HG03175 (cell line): ENCODE data around the gene SCN1B.
"Not testable (repeated sequence)": the region's sequence is repeated elsewhere in the genome, so short reads cannot be mapped to it uniquely, and the experiment has no call there.

Source experiments
- ATAC-seq: cut with Tn5 transposase; IDR thresholded peaks from one replicate; pipeline ENCODE4 v1.9.1; 2021; ENCODE audit warnings: mild to moderate bottlenecking, moderate library complexity; ENCODE audit not compliant: unreplicated experiment

The SCN1B gene

DNA sequence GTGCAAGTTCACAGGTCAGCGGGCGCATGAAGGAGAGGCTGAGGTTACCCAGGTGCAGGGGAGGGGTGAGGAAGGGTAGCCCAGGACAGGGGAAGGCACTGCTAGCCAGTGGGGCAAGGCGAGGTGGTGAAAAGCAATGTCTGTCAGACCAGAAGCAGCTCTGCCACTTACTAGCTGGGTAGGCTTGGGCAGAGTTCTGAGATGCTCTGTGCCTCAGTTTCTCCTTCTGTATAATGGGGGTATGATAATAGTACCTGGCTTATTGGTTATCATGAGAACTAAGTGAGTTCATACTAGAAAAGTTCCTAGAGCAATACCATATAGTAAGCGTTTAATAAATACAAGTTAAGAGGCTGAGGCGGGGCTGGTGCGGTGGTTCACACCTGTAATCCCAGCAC lies 14.3 kb upstream of the SCN1B start:
- no peak for ATAC-seq

DNA sequence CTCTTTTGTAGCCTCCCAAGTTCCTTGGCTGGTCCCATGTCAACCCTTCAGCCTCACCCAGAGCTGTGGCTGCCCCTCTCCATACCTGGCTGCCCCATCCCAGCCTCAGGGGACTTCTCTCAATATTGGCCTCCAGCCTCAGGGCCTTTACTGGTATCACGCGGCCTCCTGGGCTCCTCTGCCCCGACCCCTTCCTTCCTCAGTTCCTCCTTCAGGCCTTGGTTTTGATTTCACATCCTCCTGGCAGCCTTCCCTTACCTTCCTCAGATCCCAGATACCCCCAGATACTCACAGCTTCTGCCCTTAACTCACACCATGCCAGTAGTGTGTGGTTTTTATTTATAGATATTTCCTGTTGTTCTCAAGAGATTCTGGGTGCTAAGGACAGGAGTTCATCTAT lies 12.8 kb upstream of the SCN1B start:
- ATAC-seq = no peak

DNA sequence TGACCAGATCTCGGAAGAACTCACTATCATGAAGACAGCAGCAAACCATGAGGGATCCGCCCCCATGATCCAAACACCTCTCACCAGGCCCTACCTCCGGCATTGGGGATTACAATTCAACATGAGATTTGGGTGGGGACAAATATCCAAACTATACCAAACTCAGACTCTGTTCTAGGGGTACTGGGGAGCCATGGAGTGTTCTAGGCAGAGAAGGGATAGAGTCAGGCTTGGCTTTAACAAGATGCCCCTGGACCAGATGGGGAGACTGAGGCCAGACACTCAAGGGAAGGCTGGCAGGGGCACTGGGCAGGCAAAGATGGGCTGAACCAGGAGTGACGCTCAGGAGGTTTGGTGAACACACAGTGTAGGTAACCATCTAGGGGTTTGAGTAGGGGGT lies 11.9 kb upstream of the SCN1B start:
- ATAC-seq = no peak

DNA sequence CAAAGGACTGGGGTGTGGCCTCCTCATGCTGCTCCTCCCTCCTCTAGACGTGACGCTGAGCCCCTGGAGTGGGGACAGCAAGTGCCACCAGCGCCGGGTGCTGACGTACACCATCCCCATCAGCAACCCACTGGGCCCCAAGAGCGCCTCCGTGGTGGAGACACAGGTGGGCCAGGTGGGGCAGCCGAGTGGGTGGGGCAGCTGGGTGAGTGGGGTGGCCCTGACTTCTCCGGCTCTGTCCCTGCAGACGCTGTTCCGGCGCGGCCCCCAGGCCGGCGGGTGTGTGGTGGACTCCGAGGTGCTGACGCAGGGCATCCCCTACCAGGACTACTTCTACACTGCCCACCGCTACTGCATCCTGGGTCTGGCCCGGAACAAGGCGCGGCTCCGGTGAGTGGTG lies 11.1 kb upstream of the SCN1B start:
- no peak for ATAC-seq

DNA sequence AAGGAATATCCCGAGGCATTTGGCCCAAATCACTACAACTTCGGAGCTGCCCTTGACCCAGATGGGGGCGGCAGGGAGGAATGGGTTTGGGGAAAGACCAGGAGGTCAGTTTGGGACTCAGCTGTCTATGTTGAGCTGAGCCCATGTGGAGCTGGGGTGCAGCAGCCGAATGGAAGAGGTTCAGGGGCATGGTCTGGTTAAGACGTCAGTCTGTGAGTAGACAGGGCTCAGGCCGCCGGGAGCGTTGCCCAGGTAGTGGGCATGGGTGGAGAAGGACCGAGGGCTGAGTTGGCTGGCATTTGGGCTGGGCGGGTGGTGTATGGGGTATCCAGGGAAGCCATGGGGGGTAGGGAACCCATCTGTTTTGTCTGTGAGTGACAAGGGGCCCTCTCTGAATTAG lies 9.3 kb upstream of the SCN1B start:
- ATAC-seq = no peak

DNA sequence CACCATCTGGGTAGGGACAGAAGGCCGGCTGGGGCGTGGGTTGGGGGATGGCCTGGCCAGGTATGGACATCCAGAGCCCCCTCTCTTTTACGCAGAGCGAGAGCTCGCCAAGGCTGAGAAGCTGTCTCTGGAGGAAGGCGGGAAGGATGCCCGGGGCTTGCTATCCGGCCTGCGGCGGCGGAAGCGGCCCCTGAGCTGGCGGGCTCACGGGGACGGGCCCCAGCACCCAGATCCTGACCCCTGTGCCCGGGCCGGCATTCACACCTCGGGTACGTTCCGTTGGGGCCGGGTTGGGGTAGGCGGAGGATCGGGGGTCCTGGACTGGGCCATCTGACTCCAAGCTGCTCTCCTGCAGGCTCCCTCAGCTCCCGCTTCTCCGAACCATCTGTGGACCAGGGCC lies 8.7 kb upstream of the SCN1B start:
- ATAC-seq = no peak

DNA sequence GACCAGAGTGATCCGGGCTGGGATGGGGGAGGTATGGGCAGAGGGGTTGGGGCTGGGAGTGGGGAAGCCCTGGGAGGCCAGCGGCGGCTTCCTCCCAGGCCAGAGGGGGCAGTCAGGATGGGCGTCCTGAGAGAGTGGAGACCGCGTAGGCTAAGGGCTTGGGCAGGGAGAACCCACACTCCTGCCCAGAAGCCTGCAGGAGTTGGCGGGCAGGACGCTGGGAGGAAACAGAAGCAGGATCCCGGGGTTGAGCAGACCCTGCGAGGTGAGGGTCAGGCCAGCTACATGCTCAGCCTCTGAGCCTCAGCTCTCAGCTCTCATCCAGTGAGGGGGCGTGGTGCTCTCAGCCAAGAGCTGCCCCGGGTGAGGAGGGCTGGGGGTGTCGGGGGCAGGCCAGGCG lies 7.8 kb upstream of the SCN1B start:
- ATAC-seq = no peak

DNA sequence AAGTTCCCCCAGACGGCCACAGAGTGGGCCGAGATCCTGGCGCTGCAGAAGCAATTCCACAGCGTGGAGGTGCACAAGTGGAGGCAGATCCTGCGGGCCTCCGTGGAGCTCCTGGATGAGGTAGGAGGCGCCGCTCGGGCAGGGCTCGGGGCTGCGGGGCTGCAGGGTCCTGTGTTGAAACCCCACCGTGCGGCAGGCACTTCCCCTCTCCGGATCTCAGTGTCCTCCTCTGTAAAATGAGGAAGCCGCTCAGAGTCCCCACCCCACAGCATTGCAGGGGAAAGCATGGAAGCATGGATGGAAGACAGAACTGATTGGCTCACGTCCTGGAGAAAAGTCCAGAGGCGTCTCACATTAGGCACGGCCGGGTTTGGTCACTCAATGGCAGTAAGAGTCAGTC lies 6.8 kb upstream of the SCN1B start:
- ATAC-seq = no peak

DNA sequence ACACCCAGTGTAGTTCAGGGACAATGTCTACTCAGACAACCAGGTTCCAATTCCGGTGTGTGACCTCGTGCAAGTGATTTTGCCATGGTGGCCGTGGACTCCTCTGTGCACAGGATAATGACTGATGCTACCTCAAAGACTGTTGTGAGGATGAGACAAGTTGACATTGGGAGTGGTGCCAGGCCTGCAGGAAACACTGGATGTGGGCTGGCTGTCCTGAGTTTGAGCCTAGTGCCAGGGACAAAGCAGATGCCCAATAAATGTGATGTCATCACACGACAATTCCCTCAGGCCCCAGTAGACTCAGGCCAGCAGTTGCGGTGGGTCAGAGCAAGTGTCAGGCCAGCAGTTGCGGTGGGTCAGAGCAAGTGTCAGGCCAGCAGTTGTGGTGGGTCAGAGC lies 6.2 kb upstream of the SCN1B start:
- no peak for ATAC-seq

DNA sequence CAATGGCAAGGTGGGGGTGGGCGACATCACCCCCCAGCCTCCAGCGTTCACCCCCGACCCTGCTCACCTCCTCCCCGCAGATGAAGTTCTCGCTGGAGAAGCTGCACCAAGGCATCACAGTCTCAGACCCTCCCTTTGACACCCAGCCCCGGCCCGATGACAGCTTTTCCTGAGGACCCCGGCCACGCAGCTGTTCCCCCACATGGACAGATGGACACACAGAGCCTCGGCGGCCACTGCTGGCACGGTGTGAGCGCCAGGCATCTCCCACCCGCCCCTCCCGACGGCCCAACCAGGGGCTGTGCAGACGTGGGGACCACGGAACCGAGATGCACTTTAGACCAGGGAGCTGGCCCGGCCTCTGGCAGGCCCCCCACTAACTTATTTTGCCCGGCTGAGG lies 4.3 kb upstream of the SCN1B start:
- ATAC-seq = no peak

DNA sequence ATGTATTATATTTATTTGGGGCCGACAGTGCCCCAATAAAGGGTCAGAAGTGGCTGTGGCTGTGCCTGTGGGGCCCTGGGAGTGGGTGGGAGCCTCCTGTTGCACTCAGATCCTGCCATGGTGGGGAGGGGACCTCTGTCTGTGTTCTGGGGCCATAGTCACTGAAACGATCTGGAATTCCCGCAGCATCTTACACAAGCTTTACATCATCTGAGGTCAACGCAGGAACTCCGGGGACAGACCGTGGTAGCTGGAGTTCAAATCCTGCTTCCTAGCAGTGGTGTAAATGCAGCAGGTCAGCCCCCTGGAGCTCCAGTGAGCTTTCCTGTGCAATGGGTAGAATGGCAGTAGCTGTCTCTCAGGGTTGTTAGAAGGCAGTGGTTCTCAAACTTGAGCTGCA lies 3.9 kb upstream of the SCN1B start:
- no peak for ATAC-seq

DNA sequence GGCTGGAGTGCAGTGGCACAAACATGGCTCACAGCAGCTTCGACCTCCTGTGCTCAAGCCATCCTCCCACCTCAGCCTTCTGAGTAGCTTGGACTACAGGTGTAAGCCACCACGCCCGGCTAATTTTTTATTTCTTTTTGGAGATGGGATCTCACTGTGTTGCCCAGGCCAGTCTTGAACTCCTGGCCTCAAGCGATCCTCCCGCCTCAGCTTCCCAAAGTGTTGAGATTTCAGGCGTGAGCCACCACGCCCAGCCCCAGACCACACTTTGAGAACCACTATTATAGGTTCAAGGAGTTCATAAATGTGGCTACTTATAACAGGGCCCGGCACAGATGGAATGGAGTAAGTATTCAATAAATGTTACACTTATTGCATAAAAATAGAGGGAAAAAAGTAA lies 3.3 kb upstream of the SCN1B start:
- no peak for ATAC-seq

DNA sequence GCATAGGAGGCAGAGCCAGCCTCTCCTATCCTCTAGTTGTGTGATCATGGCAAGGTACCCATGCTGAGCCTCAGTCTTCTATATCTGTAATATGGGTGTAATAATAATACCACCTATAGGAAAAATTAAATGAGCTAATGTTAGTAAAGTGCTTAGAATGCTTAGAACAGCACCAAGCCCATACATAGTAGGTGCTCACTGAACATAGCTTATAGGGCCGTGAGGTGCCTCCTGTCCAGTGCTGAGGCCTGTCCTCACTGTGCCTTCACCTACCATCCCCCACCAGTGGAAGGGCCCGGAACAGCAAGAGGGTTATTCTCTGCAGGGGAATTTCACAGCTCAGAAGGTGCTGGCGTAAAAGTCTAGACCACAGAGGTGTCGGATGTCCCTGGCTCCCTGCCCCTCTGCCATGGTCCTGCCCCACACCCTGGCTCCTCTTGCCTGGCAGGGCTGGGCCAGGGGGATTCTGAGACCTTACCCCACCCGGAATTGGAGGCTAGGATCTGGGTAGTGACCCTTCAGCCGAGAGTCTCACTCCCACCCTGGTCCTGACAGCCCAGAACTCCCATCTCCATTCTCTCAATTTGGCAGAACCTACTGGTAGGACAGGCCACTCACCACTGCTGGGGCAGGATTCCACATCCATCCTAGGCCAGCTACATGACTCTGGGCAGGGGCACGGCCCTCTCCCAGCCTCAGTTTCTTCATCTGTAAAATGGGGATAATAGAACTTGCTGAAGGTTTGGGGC lies 2.2 kb upstream of the SCN1B start:
- ATAC-seq = no peak

DNA sequence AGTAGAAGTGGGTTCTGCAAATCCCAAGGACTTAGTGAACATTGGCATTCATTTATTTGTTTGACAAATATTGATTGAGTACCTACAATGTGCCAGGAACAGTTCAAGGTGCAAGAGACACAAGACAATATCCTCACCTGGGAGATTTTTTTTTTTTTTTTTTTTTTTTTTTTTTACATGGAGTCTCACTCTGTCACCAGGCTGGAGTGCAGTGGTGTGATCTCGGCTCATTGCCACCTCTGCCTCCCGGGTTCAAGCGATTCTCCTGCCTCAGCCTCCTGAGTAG lies 1.7 kb upstream of the SCN1B start:
- ATAC-seq = not testable (repeated sequence)

DNA sequence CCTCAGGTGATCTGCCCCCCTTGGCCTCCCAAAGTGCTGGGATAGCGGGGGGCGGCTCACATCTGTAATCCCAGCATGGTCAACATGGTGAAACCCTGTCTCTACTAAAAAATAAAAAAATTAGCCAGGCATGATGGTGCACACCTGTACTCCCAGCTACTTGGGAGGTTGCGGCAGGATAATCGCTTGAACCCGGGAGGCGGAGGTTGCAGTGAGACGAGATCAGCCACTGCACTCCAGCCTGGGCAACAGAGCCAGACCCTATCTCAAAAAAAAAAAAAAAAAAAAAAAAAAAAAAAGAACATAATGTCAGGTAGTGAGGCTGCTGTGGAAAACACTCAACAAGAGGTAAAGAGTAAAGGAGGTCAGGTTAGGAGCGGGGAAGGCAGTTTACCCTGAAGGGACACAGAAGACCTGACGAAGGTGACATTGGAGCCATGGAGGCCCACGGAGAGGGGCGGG lies 964 bp upstream of the SCN1B start:
- not testable (repeated sequence) for ATAC-seq

DNA sequence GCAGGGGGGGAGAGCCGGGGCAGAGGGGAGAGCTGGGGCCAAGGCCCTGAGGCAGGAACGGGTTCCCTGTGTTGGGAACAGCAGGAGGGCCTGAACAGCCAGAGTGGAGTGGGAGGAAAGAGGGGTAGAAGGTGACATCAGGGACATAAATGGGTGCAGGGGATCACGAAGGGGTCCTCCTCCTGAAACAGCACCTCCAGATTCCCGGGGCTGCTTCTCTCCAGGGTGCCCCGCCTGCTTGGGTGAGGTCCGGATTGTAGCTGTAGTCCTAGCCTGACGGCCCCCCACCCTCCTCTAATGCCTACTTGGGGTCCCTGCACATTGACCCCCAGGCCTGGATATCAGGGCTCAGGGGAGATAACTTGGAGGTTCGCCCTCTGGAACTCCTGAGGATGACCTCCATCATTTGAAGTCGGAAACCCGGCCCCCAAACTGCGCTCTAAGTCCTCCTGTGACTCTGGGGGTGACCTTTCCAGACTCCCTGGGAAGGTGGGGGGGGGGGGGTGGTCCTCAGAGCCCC lies 473 bp upstream of the SCN1B start:
- ATAC-seq = no peak

DNA sequence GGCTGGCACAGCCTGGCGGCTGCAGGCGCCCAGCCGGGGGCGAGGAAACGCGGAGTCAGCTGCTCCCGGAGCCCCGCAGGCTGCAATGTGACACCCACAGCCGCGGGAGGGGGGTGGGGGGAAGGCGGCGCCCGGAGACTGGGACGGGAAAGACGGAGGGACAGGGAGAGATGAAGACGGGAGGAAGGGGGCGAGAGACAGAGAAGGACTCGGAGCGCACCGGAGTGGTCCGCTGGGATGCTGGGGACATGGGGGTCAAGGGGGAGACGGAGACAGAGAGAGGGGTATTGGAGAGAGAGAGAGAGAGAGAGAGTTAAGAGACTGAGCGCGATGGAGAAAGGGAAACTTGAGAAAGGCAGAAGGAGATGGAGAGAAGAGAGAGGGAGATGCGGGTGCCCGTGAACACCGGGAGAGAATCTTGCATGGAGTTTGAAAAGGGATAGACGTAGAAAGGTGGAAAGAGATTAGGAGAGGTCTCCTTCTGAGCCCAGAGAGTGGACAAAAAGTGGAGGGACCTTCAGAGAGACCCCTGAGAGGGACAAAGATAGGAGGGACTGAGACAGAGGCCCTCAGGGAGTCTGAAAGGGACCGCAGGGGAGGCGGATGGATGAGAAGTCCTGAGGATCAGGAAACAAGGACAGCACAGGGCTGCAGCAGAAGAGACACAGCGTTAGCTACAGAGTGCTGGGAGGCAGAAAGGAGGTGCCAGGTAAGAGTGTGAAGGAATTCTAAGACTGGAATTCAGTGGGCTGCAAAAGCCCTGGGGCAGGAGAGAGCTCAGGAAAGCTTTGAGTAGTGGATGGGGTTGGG lies 1.0 kb downstream of the SCN1B start:
- ATAC-seq = no peak

DNA sequence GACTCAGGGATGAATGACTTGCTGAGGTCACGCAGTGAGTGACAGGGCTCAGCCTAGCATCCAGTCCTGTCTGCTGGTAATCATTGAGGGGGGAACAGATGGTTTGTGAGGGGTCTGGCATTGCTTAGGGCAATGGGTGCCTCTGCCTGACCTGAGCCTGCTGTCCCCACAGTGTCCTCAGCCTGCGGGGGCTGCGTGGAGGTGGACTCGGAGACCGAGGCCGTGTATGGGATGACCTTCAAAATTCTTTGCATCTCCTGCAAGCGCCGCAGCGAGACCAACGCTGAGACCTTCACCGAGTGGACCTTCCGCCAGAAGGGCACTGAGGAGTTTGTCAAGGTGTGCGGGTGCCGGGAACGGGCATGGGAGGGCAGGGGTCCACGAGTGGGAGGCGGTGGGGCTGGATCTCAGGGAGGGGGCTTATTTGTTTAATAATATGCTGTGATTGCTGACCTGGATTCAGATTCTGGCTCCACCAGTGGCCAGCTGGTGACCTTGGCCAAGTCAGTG lies 2.1 kb downstream of the SCN1B start:
- no peak for ATAC-seq

DNA sequence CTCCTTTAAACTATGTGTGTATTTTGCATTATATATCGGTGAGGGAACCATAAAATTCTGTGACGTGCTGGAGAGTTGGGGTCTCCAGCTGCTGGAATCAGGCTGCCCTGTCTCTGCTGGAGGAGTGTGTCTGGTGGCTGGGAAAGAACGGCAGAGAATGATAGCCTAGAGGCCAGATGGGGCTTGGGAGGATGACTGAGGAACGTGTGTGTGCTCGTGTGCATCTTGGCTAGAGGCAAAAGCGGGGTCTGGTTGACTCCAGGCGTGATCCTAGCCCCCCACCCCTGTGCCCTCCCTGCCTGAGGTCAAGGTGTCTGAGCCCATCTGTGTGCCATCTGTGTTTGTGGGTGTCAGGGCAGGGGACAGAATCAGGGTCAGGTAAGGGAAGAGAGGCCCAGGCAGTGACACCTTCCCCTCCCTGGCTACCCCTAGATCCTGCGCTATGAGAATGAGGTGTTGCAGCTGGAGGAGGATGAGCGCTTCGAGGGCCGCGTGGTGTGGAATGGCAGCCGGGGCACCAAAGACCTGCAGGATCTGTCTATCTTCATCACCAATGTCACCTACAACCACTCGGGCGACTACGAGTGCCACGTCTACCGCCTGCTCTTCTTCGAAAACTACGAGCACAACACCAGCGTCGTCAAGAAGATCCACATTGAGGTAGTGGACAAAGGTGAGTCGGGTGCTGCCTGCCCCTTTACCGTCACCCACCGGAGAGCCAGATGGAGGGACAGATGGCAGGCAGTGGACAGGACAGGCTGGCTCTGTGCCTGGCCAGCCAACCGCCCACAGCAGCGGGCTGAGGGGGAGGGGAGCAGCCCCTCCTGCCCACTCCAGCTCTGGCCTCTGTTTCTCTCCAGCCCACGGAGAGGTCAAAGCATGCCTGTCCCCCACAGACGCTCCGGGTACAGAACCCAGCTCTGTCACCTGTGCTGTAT lies 3.1 kb downstream of the SCN1B start:
- no peak for ATAC-seq

DNA sequence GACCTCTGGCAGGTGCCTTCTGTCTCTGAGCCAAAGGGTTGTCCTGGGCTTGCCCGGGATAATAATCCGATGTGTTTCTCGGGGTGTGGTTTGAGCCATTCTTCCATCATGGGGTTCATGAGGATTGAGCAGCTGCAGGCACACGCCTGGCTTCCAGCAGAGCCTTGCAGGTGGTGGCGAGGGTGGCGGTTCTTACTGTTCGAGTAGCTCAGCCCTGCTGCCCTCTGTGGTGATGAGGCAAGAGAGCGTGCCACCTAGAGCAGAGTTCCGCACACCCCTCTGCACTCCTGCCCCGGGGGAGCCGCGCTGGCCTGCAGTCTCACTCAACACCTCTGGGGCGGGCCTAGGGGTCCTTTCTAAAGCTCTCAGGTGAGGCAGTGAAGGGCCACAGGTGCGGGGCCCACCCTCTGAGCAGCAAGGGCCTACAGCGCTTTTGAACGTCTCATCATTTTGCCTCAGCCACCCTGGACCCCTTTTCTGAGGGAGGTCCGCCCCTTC lies 3.8 kb downstream of the SCN1B start:
- no peak for ATAC-seq
